Keratinocyte (primary cell): ENCODE results near the gene MAP3K5. TPM values are rescaled to one million over a fixed set of nuclear protein-coding genes. Genes with fewer than 3 reads are reported as not detected.

Experiments used
- DNase-seq: peaks from one replicate; pipeline ENCODE4 v3.0.0-alpha.2; 2011; ENCODE audit warnings: low read depth, missing footprints, low spot score
- FAIRE-seq: peaks from 2 replicates; lab custom pipeline; 2011; peaks lifted over from hg19 to GRCh38; lab: Jason Lieb, UNC
- H2AFZ ChIP-seq: 2 replicates; pipeline ENCODE4 v1.6.0; 2012; ENCODE audit warnings: low read length, control low read depth, inconsistent platforms; ENCODE audit not compliant: control insufficient read depth
- H3K27ac ChIP-seq: 2 replicates; pipeline ENCODE4 v1.5.1; 2011; ENCODE audit warnings: low read length; ENCODE audit not compliant: control insufficient read depth, insufficient read depth
- H3K27me3 ChIP-seq: 3 replicates; pipeline ENCODE4 v1.6.0; 2011; ENCODE audit warnings: low read length; ENCODE audit not compliant: control insufficient read depth, insufficient read depth; ENCODE audit errors: extremely low read depth
- H3K36me3 ChIP-seq, 2 experiments: 2 replicates in 1 of 2; 3 replicates in 1 of 2; pipeline ENCODE4 v1.5.1; 2011; ENCODE audit warnings: low read length in 2 of 2, mild to moderate bottlenecking in 1 of 2; ENCODE audit not compliant: control insufficient read depth in 2 of 2, insufficient read depth in 2 of 2; ENCODE audit errors: extremely low read depth in 1 of 2
- H3K4me1 ChIP-seq: 3 replicates; pipeline ENCODE4 v1.5.1; 2011; ENCODE audit warnings: low read length; ENCODE audit not compliant: control insufficient read depth, insufficient read depth; ENCODE audit errors: extremely low read depth
- H3K4me2 ChIP-seq: 3 replicates; pipeline ENCODE4 v1.6.0; 2011; ENCODE audit warnings: low read depth, low read length; ENCODE audit not compliant: control insufficient read depth, insufficient read depth; ENCODE audit errors: extremely low read depth
- H3K4me3 ChIP-seq, 3 experiments: fragments of 200-600 bp in 1 of 3; sonication (generic) in 1 of 3; 2 replicates in 2 of 3; 3 replicates in 1 of 3; pipeline ENCODE4 v1.5.1; 2011 to 2016; ENCODE audit warnings: low read length in 3 of 3, mild to moderate bottlenecking in 3 of 3, control low read depth in 2 of 3, inconsistent platforms in 1 of 3, low read depth in 1 of 3, mixed read lengths in 1 of 3, mixed run types in 1 of 3, moderate library complexity in 1 of 3; ENCODE audit not compliant: control insufficient read depth in 2 of 3, insufficient read depth in 2 of 3; ENCODE audit errors: extremely low read depth in 1 of 3
- H3K79me2 ChIP-seq: 2 replicates; pipeline ENCODE4 v1.6.0; 2012; ENCODE audit warnings: low read length; ENCODE audit not compliant: control insufficient read depth, insufficient read depth
- H3K9ac ChIP-seq: 3 replicates; pipeline ENCODE4 v1.6.0; 2011; ENCODE audit warnings: low read length; ENCODE audit not compliant: control insufficient read depth, insufficient read depth; ENCODE audit errors: extremely low read depth
- H3K9me1 ChIP-seq: 3 replicates; pipeline ENCODE4 v1.6.0; 2011; ENCODE audit warnings: low read length; ENCODE audit not compliant: control insufficient read depth, insufficient read depth; ENCODE audit errors: extremely low read depth
- H3K9me3 ChIP-seq: 2 replicates; pipeline ENCODE4 v1.5.1; 2012; ENCODE audit warnings: low read depth, low read length; ENCODE audit not compliant: control insufficient read depth
- H4K20me1 ChIP-seq: 3 replicates; pipeline ENCODE4 v1.6.0; 2011; ENCODE audit warnings: low read length; ENCODE audit not compliant: control insufficient read depth, insufficient read depth; ENCODE audit errors: extremely low read depth
- CTCF ChIP-seq, 3 experiments: IDR thresholded peaks in 1 of 3; conservative IDR thresholded peaks in 1 of 3; optimal IDR thresholded peaks in 1 of 3; 2 replicates in 2 of 3; 3 replicates in 1 of 3; pipeline versions ENCODE3 to v1.5.1; 2011; ENCODE audit warnings: low read length in 3 of 3, mild to moderate bottlenecking in 3 of 3, moderate library complexity in 2 of 3, control low read depth in 1 of 3, inconsistent platforms in 1 of 3; ENCODE audit not compliant: insufficient read depth in 2 of 3; ENCODE audit errors: extremely low read depth in 1 of 3
- EZH2 ChIP-seq: IDR thresholded peaks from one replicate; pipeline ENCODE4 v1.6.1; 2012; ENCODE audit warnings: inconsistent platforms, mild to moderate bottlenecking, low read length, moderate library complexity
- dilution Hi-C: fragments of 300-500 bp; cut with MboI; formaldehyde crosslinking; loops from one replicate; pipeline ENCODE4 v1.7.0; 2020; ENCODE audit warnings: low sequenced_read_pairs; ENCODE audit not compliant: extremely low pct_ligation_motif_present
- polyA plus RNA-seq, 5 experiments: library from polyadenylated mRNA; depleted of rRNA in 3 of 5; stranded (reverse) in 3 of 5; stranded (forward) in 1 of 5; unstranded in 1 of 5; fragments of >200 nt; gene quantifications; 1 replicate in 1 of 5; 2 replicates in 3 of 5; 3 replicates in 1 of 5; pipeline versions ENCODE4 v1.2.1 to v1.2.3, GENCODE V29; 2011 to 2012; ENCODE audit warnings: missing spikeins in 2 of 5, low read depth in 1 of 5, low replicate concordance in 1 of 5

The MAP3K5 gene
- polyA plus RNA-seq, 1 donor (not counting 4 experiments of a cell fraction or from before 2014, with no cell fraction given) = 3.4 TPM

GRCh38 chr6:136647363-136647852 is 144.9 kb downstream of the MAP3K5 start:
- H3K4me3 ChIP-seq = peak overlapping the region in 2 of 3 experiments; percentile 37 to 44
- peaks cover 3% of the 10 kb centered on the region for H3K9me1 ChIP-seq
- dilution Hi-C loops = no loop called here
- H3K4me2 ChIP-seq = peak overlapping the region; percentile 83
- no peaks in the 10 kb centered on the region for H3K36me3 ChIP-seq
- peak; percentile 68 for FAIRE-seq
- H3K27me3 ChIP-seq = no peaks in the 10 kb centered on the region
- TF ChIP-seq EZH2 (no peak), CTCF (optimal IDR thresholded peaks at IDR 0.05 in 1 of 3, IDR thresholded peaks at IDR 0.05 in 1 of 3, conservative IDR thresholded peaks at IDR 0.05 in 1 of 3; ENCODE audit: extremely low read depth in 1 of 3, insufficient read depth in 2 of 3, low read length in 3 of 3) (no peak)
- peaks cover 18% of the 10 kb centered on the region for H3K4me1 ChIP-seq
- peak overlapping the region; percentile 42 for H3K27ac ChIP-seq
- H3K9ac ChIP-seq = no peak overlapping the region
- H3K9me3 ChIP-seq = no peaks in the 10 kb centered on the region
- H2AFZ ChIP-seq = peak overlapping the region; percentile 90
- no peak for DNase-seq
- H4K20me1 ChIP-seq = no peaks in the 10 kb centered on the region
- no peaks in the 10 kb centered on the region for H3K79me2 ChIP-seq

GRCh38 chr6:136646377-136646776 is 145.9 kb downstream of the MAP3K5 start:
- H3K36me3 ChIP-seq = no peaks in the 10 kb centered on the region
- TF ChIP-seq EZH2 = no peak
- peaks cover 3% of the 10 kb centered on the region for H3K9me1 ChIP-seq
- H3K27me3 ChIP-seq = no peaks in the 10 kb centered on the region
- H3K4me1 ChIP-seq = peaks cover 18% of the 10 kb centered on the region
- no peak overlapping the region for H3K9ac ChIP-seq
- dilution Hi-C loops = no loop called here
- no peak overlapping the region for H3K27ac ChIP-seq
- H4K20me1 ChIP-seq = no peaks in the 10 kb centered on the region
- H2AFZ ChIP-seq = no peak overlapping the region
- H3K4me3 ChIP-seq = no peak overlapping the region
- no peak overlapping the region for H3K4me2 ChIP-seq
- H3K79me2 ChIP-seq = no peaks in the 10 kb centered on the region
- peak; percentile 20 for FAIRE-seq
- no peaks in the 10 kb centered on the region for H3K9me3 ChIP-seq
- no peak for DNase-seq

GRCh38 chr6:136644597-136644952 is 147.7 kb downstream of the MAP3K5 start:
- Histone ChIP-seq H3K9ac (no peak overlapping the region), H3K4me3 (no peak overlapping the region), H3K36me3 (no peaks in the 10 kb centered on the region), H3K27me3 (no peaks in the 10 kb centered on the region), H3K4me2 (no peak overlapping the region), H3K9me1 (peaks cover 3% of the 10 kb centered on the region), H4K20me1 (no peaks in the 10 kb centered on the region), H3K27ac (no peak overlapping the region), H3K9me3 (no peaks in the 10 kb centered on the region), H3K4me1 (peaks cover 18% of the 10 kb centered on the region), H2AFZ (peak overlapping the region; percentile 32), H3K79me2 (no peaks in the 10 kb centered on the region)
- dilution Hi-C loops = no loop called here
- TF ChIP-seq CTCF (optimal IDR thresholded peaks at IDR 0.05 in 1 of 3, IDR thresholded peaks at IDR 0.05 in 1 of 3, conservative IDR thresholded peaks at IDR 0.05 in 1 of 3; ENCODE audit: extremely low read depth in 1 of 3, insufficient read depth in 2 of 3, low read length in 3 of 3) (no peak), EZH2 (no peak)
- FAIRE-seq (no peak), DNase-seq (no peak)
